Naive thymus-derived CD4-positive, alpha-beta T cell (primary cell): ENCODE data around the gene TEX19. TPM values are rescaled to one million over a fixed set of nuclear protein-coding genes. Genes with fewer than 3 reads are reported as not detected.

Experiments used
- ATAC-seq: fragments of 150-1000 bp; cut with Tn5 transposase; 2 replicates; pipeline ENCODE4 v1.10.0; 2021; ENCODE audit warnings: mild to moderate bottlenecking, moderate library complexity
- CTCF ChIA-PET: fragments of 350-600 bp; sonication (Branson Sonifier 250); formaldehyde crosslinking; loops from one replicate; lab custom pipeline; 2021; ENCODE audit warnings: antibody characterized with exemption; lab: Charles Lee
- POLR2A ChIA-PET: fragments of 350-600 bp; sonication (Branson Sonifier 250); formaldehyde crosslinking; loops from one replicate; lab custom pipeline; 2021; ENCODE audit warnings: antibody characterized with exemption, inconsistent platforms; lab: Charles Lee
- DNase-seq, 9 donors: peaks; one replicate each; pipeline versions ENCODE4 v3.0.0 to v3.0.0-alpha.2; 2020 to 2022; ENCODE audit warnings: mixed read lengths in 1 of 9
- H3K27ac ChIP-seq: one replicate; pipeline ENCODE4 v1.7.0; 2013; ENCODE audit warnings: mild to moderate bottlenecking, low read depth, low read length, moderate library complexity
- H3K27me3 ChIP-seq, 2 donors: one replicate each; pipeline ENCODE4 v1.7.0; 2013; ENCODE audit warnings: low read length in 2 of 2, mild to moderate bottlenecking in 2 of 2, moderate library complexity in 2 of 2; ENCODE audit not compliant: control insufficient read depth in 2 of 2, insufficient read depth in 2 of 2
- H3K36me3 ChIP-seq, 3 experiments: 1 replicate in 2 of 3; 2 replicates in 1 of 3; pipeline ENCODE4 v1.7.0; 2013; ENCODE audit warnings: low read length in 3 of 3, mild to moderate bottlenecking in 3 of 3, moderate library complexity in 1 of 3; ENCODE audit not compliant: insufficient read depth in 3 of 3, control insufficient read depth in 2 of 3
- H3K4me1 ChIP-seq, 2 donors: one replicate each; pipeline ENCODE4 v1.7.0; 2013; ENCODE audit warnings: low read length in 2 of 2, mild to moderate bottlenecking in 2 of 2, moderate library complexity in 1 of 2; ENCODE audit not compliant: control insufficient read depth in 2 of 2, insufficient read depth in 2 of 2
- H3K4me3 ChIP-seq: 2 replicates; pipeline ENCODE4 v1.7.0; 2013; ENCODE audit warnings: mild to moderate bottlenecking, low read length
- H3K9me3 ChIP-seq, 3 experiments: 1 replicate in 2 of 3; 2 replicates in 1 of 3; pipeline ENCODE4 v1.7.0; 2013; ENCODE audit warnings: low read length in 3 of 3; ENCODE audit not compliant: control insufficient read depth in 2 of 3
- H3K27ac Mint-ChIP-seq, 9 donors: one replicate each; pipeline ENCODE4 v1.8.0; 2020 to 2022; ENCODE audit warnings: mixed read lengths in 9 of 9, mild to moderate bottlenecking in 8 of 9, moderate library complexity in 5 of 9, inconsistent platforms in 2 of 9
- H3K27me3 Mint-ChIP-seq, 5 donors: one replicate each; pipeline ENCODE4 v1.8.0; 2021 to 2022; ENCODE audit warnings: mixed read lengths in 5 of 5, mild to moderate bottlenecking in 1 of 5
- H3K36me3 Mint-ChIP-seq, 5 donors: one replicate each; pipeline ENCODE4 v1.8.0; 2020 to 2022; ENCODE audit warnings: mixed read lengths in 5 of 5, mild to moderate bottlenecking in 3 of 5, inconsistent platforms in 1 of 5
- H3K4me1 Mint-ChIP-seq, 7 donors: one replicate each; pipeline ENCODE4 v1.8.0; 2020 to 2022; ENCODE audit warnings: mixed read lengths in 7 of 7, mild to moderate bottlenecking in 3 of 7, inconsistent platforms in 1 of 7
- H3K4me3 Mint-ChIP-seq, 10 donors: one replicate each; pipeline ENCODE4 v1.8.0; 2020 to 2022; ENCODE audit warnings: mild to moderate bottlenecking in 10 of 10, mixed read lengths in 10 of 10, moderate library complexity in 6 of 10, inconsistent platforms in 2 of 10
- H3K9me3 Mint-ChIP-seq, 11 donors: one replicate each; pipeline ENCODE4 v1.8.0; 2020 to 2022; ENCODE audit warnings: mixed read lengths in 11 of 11, mild to moderate bottlenecking in 4 of 11, inconsistent platforms in 1 of 11, moderate library complexity in 1 of 11
- intact Hi-C, 2 donors: fragments of 100-400 bp; cut with micrococcal nuclease; formaldehyde crosslinking; loops; one replicate each; pipeline ENCODE4 v1.15.1; 2023
- polyA plus RNA-seq, 2 donors: library from polyadenylated mRNA; unstranded; fragments of 300-500 nt; fragmentation: Illumina TruSeq; gene quantifications; one replicate each; pipeline ENCODE4 v1.2.3, GENCODE V29; 2021
- total RNA-seq, 6 experiments: library from RNA in 5 of 6; stranded (reverse) in 5 of 6; gene quantifications; 1 replicate in 5 of 6; 2 replicates in 1 of 6; pipeline ENCODE4 v1.2.3 and lab custom pipeline; 2021 to 2026

TEX19 gene
- total and polyA plus RNA-seq, 7 experiments from 2014 or later = not detected

- ATAC-seq (no peak), DNase-seq (no peak)
- Histone ChIP-seq H3K27me3 (no peaks in the 10 kb centered on the region), H3K9me3 (no peaks in the 10 kb centered on the region), H3K4me3 (no peak overlapping the region), H3K4me1 (peaks cover 0 to 5% of the 10 kb centered on the region in 2 donors), H3K36me3 (no peaks in the 10 kb centered on the region), H3K27ac (no peak overlapping the region)
- ChIA-PET POLR2A (no interaction called here), CTCF (no interaction called here)
- intact Hi-C loops = no loop called here
- Mint-ChIP-seq H3K36me3 (no peaks in the 10 kb centered on the region), H3K27me3 (peaks cover 7 to 11% (median 10%) of the 10 kb centered on the region in 5 donors), H3K27ac (no peak overlapping the region), H3K9me3 (peaks cover 0 to 3% (median 0%) of the 10 kb centered on the region in 11 donors), H3K4me1 (peaks cover 5 to 10% (median 7%) of the 10 kb centered on the region in 7 donors), H3K4me3 (no peak overlapping the region)
These were observed 26.7 kb downstream of the TEX19 start for GRCh38 chr17:82385559-82386254.

GRCh38 chr17:82386255-82386831, 27.3 kb downstream of the TEX19 start:
- DNase-seq = no peak

GRCh38 chr17:82386881-82387704, 28.0 kb downstream of the TEX19 start:
- peaks cover 0 to 10% (median 7%) of the 10 kb centered on the region in 7 donors for H3K4me1 Mint-ChIP-seq
- H3K4me3 Mint-ChIP-seq = no peak overlapping the region
- H3K36me3 ChIP-seq = peaks cover 0 to 8% (median 0%) of the 10 kb centered on the region in 3 experiments
- DNase-seq (no peak), ATAC-seq (no peak)
- H3K27me3 Mint-ChIP-seq = no peaks in the 10 kb centered on the region
- H3K27ac ChIP-seq = no peak overlapping the region
- H3K9me3 ChIP-seq = no peaks in the 10 kb centered on the region
- no peak overlapping the region for H3K4me3 ChIP-seq
- intact Hi-C loops = no loop called here
- peak overlapping the region in 1 of 9 donors; percentile 75 for H3K27ac Mint-ChIP-seq
- peaks cover 0 to 2% (median 0%) of the 10 kb centered on the region in 11 donors for H3K9me3 Mint-ChIP-seq
- ChIA-PET CTCF (no interaction called here), POLR2A (no interaction called here)
- H3K27me3 ChIP-seq = no peaks in the 10 kb centered on the region
- peaks cover 0 to under 1% (median 0%) of the 10 kb centered on the region in 5 donors for H3K36me3 Mint-ChIP-seq
- peaks cover 0 to 5% of the 10 kb centered on the region in 2 donors for H3K4me1 ChIP-seq

More at GRCh38 chr17:82386255-82386831, 27.3 kb downstream of the TEX19 start:
- H3K27me3 ChIP-seq = no peaks in the 10 kb centered on the region
- peaks cover 0 to under 1% (median 0%) of the 10 kb centered on the region in 3 experiments for H3K36me3 ChIP-seq
- Mint-ChIP-seq H3K9me3 (peaks cover 0 to 2% (median 0%) of the 10 kb centered on the region in 11 donors), H3K4me1 (peaks cover 3 to 10% (median 7%) of the 10 kb centered on the region in 7 donors), H3K27ac (no peak overlapping the region), H3K36me3 (no peaks in the 10 kb centered on the region), H3K27me3 (peaks cover under 1 to 4% (median 4%) of the 10 kb centered on the region in 5 donors), H3K4me3 (no peak overlapping the region)
- no peak overlapping the region for H3K4me3 ChIP-seq
- no peak overlapping the region for H3K27ac ChIP-seq
- intact Hi-C loops = no loop called here
- H3K4me1 ChIP-seq = peaks cover 0 to 5% of the 10 kb centered on the region in 2 donors
- ChIA-PET CTCF (no interaction called here), POLR2A (no interaction called here)
- H3K9me3 ChIP-seq = no peaks in the 10 kb centered on the region
- no peak for ATAC-seq

GRCh38 chr17:82387705-82388106, 28.7 kb downstream of the TEX19 start:
- H3K36me3 Mint-ChIP-seq = peaks cover 0 to 6% (median under 1%) of the 10 kb centered on the region in 5 donors
- H3K4me3 Mint-ChIP-seq = no peak overlapping the region
- peaks cover 0 to 5% of the 10 kb centered on the region in 2 donors for H3K4me1 ChIP-seq
- no peaks in the 10 kb centered on the region for H3K27me3 Mint-ChIP-seq
- peak overlapping the region in 2 of 9 donors; percentile 53 to 75 for H3K27ac Mint-ChIP-seq
- peaks cover 0 to 14% (median 0%) of the 10 kb centered on the region in 3 experiments for H3K36me3 ChIP-seq
- no peaks in the 10 kb centered on the region for H3K27me3 ChIP-seq
- CTCF ChIA-PET = no interaction called here
- peaks cover 0 to 10% (median 7%) of the 10 kb centered on the region in 7 donors for H3K4me1 Mint-ChIP-seq
- ATAC-seq (peak; percentile 10), DNase-seq (no peak)
- H3K9me3 ChIP-seq = no peaks in the 10 kb centered on the region
- H3K27ac ChIP-seq = no peak overlapping the region
- POLR2A ChIA-PET = no interaction called here
- intact Hi-C loops = no loop called here
- peaks cover 0 to 2% (median 0%) of the 10 kb centered on the region in 11 donors for H3K9me3 Mint-ChIP-seq
- H3K4me3 ChIP-seq = no peak overlapping the region

DNA sequence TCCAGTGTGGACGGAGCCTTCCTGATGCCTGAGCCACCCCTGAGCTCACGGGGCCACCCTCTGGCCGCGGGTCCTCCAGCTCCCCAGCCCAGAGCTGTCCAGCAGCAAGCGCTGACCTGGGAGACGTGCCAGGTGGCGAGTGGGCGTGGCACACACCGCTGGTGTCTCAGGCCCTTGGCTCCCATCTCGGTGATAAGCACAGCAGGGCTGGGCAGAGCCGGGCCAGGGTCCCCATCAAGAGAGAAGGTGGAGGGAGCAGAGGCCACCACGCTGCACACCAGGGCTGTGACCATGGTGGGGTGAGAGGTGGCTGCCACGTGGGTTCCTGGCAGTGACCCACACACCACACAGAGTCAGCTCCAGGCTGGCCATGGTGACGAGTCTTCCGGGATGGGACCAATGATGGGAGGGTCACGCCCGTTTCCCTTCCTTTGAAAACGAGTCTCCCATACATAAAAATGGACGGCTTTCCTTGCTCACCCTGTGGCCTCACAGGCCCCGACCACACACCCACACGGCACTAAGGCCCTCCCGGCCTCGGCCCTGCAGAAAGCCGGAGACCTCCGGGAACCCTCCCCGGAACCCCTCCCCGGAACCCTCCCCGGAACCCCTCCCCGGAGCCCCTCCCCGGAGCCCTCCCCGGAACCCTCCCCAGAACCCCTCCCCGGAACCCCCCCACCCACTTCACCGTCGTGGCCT, 29.3 kb downstream of the TEX19 start:
- H3K27me3 Mint-ChIP-seq = no peaks in the 10 kb centered on the region
- H3K4me3 Mint-ChIP-seq = no peak overlapping the region
- peaks cover 0 to 10% (median 7%) of the 10 kb centered on the region in 7 donors for H3K4me1 Mint-ChIP-seq
- Histone ChIP-seq H3K36me3 (peaks cover 0 to 21% (median 0%) of the 10 kb centered on the region in 3 experiments), H3K4me3 (no peak overlapping the region), H3K4me1 (peaks cover 0 to 5% of the 10 kb centered on the region in 2 donors), H3K9me3 (no peaks in the 10 kb centered on the region), H3K27ac (no peak overlapping the region), H3K27me3 (no peaks in the 10 kb centered on the region)
- intact Hi-C loops = no loop called here
- H3K9me3 Mint-ChIP-seq = peaks cover 0 to 2% (median 0%) of the 10 kb centered on the region in 11 donors
- ChIA-PET CTCF (no interaction called here), POLR2A (no interaction called here)
- H3K27ac Mint-ChIP-seq = peak overlapping the region in 1 of 9 donors; percentile 75
- DNase-seq (no peak), ATAC-seq (no peak)
- peaks cover 0 to 11% (median 1%) of the 10 kb centered on the region in 5 donors for H3K36me3 Mint-ChIP-seq

GRCh38 chr17:82388922-82389283, 29.9 kb downstream of the TEX19 start:
- Mint-ChIP-seq H3K4me1 (peaks cover 0 to 10% (median 7%) of the 10 kb centered on the region in 7 donors), H3K9me3 (peaks cover 0 to 2% (median 0%) of the 10 kb centered on the region in 11 donors), H3K27ac (no peak overlapping the region), H3K4me3 (no peak overlapping the region), H3K36me3 (peaks cover 0 to 11% (median 3%) of the 10 kb centered on the region in 5 donors), H3K27me3 (no peaks in the 10 kb centered on the region)
- H3K9me3 ChIP-seq = no peaks in the 10 kb centered on the region
- H3K4me3 ChIP-seq = no peak overlapping the region
- intact Hi-C loops = no loop called here
- H3K27me3 ChIP-seq = no peaks in the 10 kb centered on the region
- ChIA-PET CTCF (no interaction called here), POLR2A (no interaction called here)
- H3K4me1 ChIP-seq = peaks cover 0 to 5% of the 10 kb centered on the region in 2 donors
- peaks cover 0 to 24% (median 0%) of the 10 kb centered on the region in 3 experiments for H3K36me3 ChIP-seq
- no peak overlapping the region for H3K27ac ChIP-seq
- ATAC-seq = no peak
- DNase-seq = no peak
